Measurements from ENCODE around the gene LYPD6. TPM values are rescaled to one million over a fixed set of nuclear protein-coding genes. Genes with fewer than 3 reads are reported as not detected.
A peak's percentile ranks its signal among the peaks of the same experiment; 100 is the strongest.

The LYPD6 gene
- total RNA-seq, 1 donor from 2014 or later, result 4.1 TPM

- Mint-ChIP-seq H3K4me1 (peaks cover 13% of the 10 kb centered on the region), H3K27me3 (ENCODE audit: insufficient read depth, low read depth) (no peaks in the 10 kb centered on the region), H3K9me3 (peaks cover 2% of the 10 kb centered on the region), H3K4me3 (no peak overlapping the region), H3K36me3 (peaks cover 14% of the 10 kb centered on the region), H3K27ac (no peak overlapping the region)
- H3K4me1 ChIP-seq, result peaks cover 4% of the 10 kb centered on the region
- no peak for DNase-seq (ENCODE audit: low spot score)
- no peak overlapping the region for H3K9ac ChIP-seq
- H4K20me1 ChIP-seq (ENCODE audit: low read depth), result no peaks in the 10 kb centered on the region
- H3K79me2 ChIP-seq (ENCODE audit: low read depth), result no peaks in the 10 kb centered on the region
- no peak overlapping the region for H3K4me3 ChIP-seq
- no peaks in the 10 kb centered on the region for H3F3A ChIP-seq (ENCODE audit: low read depth)
- no peak overlapping the region for H3K4me2 ChIP-seq
- H2AFZ ChIP-seq (replicated peaks), result no peak overlapping the region
- no peak overlapping the region for H3K27ac ChIP-seq
- no peaks in the 10 kb centered on the region for H3K27me3 ChIP-seq
- no peaks in the 10 kb centered on the region for H3K36me3 ChIP-seq
- no peak for TF ChIP-seq EZH2phosphoT487 (IDR thresholded peaks at IDR 0.05)
- TF ChIP-seq CTCF (IDR thresholded peaks at IDR 0.05), result peak; percentile 16
- no peaks in the 10 kb centered on the region for H3K9me3 ChIP-seq (ENCODE audit: low read depth)
These were observed 117.9 kb downstream of the LYPD6 start for GRCh38 chr2:149448315-149448714.

- no peaks in the 10 kb centered on the region for H3K36me3 ChIP-seq
- H3K4me2 ChIP-seq, result no peak overlapping the region
- H3K36me3 Mint-ChIP-seq, result peaks cover 14% of the 10 kb centered on the region
- peaks cover 2% of the 10 kb centered on the region for H3K9me3 Mint-ChIP-seq
- H3K27me3 ChIP-seq, result no peaks in the 10 kb centered on the region
- no peaks in the 10 kb centered on the region for H3K27me3 Mint-ChIP-seq (ENCODE audit: insufficient read depth, low read depth)
- H3K27ac ChIP-seq, result no peak overlapping the region
- peaks cover 4% of the 10 kb centered on the region for H3K4me1 ChIP-seq
- H3K4me3 Mint-ChIP-seq, result no peak overlapping the region
- DNase-seq (ENCODE audit: low spot score), result no peak
- H4K20me1 ChIP-seq (ENCODE audit: low read depth), result no peaks in the 10 kb centered on the region
- H3K4me1 Mint-ChIP-seq, result peaks cover 13% of the 10 kb centered on the region
- TF ChIP-seq EZH2 (IDR thresholded peaks at IDR 0.05) (no peak), CTCF (IDR thresholded peaks at IDR 0.05) (no peak), EZH2phosphoT487 (IDR thresholded peaks at IDR 0.05) (no peak)
- no peaks in the 10 kb centered on the region for H3F3A ChIP-seq (ENCODE audit: low read depth)
- H3K9ac ChIP-seq, result no peak overlapping the region
- no peak overlapping the region for H3K27ac Mint-ChIP-seq
- H3K79me2 ChIP-seq (ENCODE audit: low read depth), result no peaks in the 10 kb centered on the region
- H2AFZ ChIP-seq (replicated peaks), result no peak overlapping the region
- H3K9me3 ChIP-seq (ENCODE audit: low read depth), result no peaks in the 10 kb centered on the region
- no peak overlapping the region for H3K4me3 ChIP-seq
These were observed 118.6 kb downstream of the LYPD6 start for GRCh38 chr2:149449017-149449416.

DNA sequence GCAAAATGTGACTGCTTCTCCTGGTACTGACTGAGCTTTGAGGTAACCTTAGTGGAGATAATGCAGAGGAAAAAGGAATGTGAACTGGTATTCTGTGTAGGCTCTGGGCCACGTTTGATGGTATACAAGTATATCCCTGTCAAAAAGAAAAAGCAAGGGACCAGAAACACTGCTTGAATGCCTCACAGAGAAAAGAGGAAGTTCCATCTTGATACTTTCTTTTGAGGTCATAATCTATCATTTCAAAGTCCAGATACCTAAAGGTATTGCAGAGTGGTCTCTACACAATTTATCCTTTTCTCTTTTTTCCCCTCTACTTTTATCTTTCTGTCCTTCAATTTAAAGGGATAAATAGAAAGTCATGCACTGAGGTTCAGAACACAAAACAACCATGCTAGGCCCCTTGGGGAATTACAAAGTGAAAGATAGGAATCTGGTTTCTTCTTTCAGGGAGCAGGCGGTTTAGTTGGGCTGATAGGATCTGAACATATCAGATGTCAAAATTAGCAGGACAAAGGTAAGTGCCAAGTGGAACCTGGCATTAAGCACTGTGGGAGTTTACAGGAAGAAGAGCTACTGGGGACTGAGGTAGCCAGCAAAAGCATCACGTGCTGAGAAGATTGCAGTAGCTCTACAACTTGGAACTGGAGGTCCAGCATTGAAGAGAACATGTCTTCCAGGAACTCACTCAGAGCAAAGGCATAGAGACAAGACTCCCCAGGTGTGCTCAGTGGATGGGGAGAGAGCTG is 121.2 kb downstream of the LYPD6 start:
- Histone ChIP-seq H3K27ac (no peak overlapping the region), H3K4me2 (no peak overlapping the region), H3K27me3 (no peaks in the 10 kb centered on the region), H3K4me1 (no peaks in the 10 kb centered on the region), H2AFZ (replicated peaks) (no peak overlapping the region), H3K9ac (no peak overlapping the region), H3K79me2 (ENCODE audit: low read depth) (no peaks in the 10 kb centered on the region), H4K20me1 (ENCODE audit: low read depth) (no peaks in the 10 kb centered on the region), H3K4me3 (no peak overlapping the region), H3K36me3 (no peaks in the 10 kb centered on the region), H3F3A (ENCODE audit: low read depth) (no peaks in the 10 kb centered on the region), H3K9me3 (ENCODE audit: low read depth) (no peaks in the 10 kb centered on the region)
- Mint-ChIP-seq H3K4me3 (no peak overlapping the region), H3K36me3 (peaks cover 4% of the 10 kb centered on the region), H3K4me1 (peaks cover 4% of the 10 kb centered on the region), H3K27ac (no peak overlapping the region), H3K9me3 (peaks cover 3% of the 10 kb centered on the region), H3K27me3 (ENCODE audit: insufficient read depth, low read depth) (no peaks in the 10 kb centered on the region)
- no peak for DNase-seq (ENCODE audit: low spot score)
- TF ChIP-seq CTCF (IDR thresholded peaks at IDR 0.05) (no peak), EZH2phosphoT487 (IDR thresholded peaks at IDR 0.05) (no peak), EZH2 (IDR thresholded peaks at IDR 0.05) (no peak)
